ENCODE measurements around the gene RARB.
A peak's percentile ranks its signal among the peaks of the same experiment; 100 is the strongest.

RARB gene

GRCh38 chr3:25424614-25425013 lies 3.4 kb upstream of the RARB start:
- Histone ChIP-seq H3K4me3 (replicated peaks; ENCODE audit: insufficient read depth, low read length) (no peak overlapping the region), H3K27me3 (ENCODE audit: insufficient read depth, poor library complexity, severe bottlenecking) (peaks cover 23% of the 10 kb centered on the region), H3K27ac (replicated peaks) (no peak overlapping the region)
- TF ChIP-seq CTCF (IDR thresholded peaks at IDR 0.05; ENCODE audit: insufficient read depth, low read length) (no peak), SPI1 (IDR thresholded peaks at IDR 0.05; ENCODE audit: borderline replicate concordance, low read depth) (no peak)
- DNase-seq (ENCODE audit: low read depth in 1 of 2, low spot score in 1 of 2), result no peak

GRCh38 chr3:25426408-25426807 lies 1.7 kb upstream of the RARB start:
- no peak overlapping the region for H3K4me3 ChIP-seq (replicated peaks; ENCODE audit: insufficient read depth, low read length)
- no peak for DNase-seq (ENCODE audit: low read depth in 1 of 2, low spot score in 1 of 2)

GRCh38 chr3:25427155-25427554 lies 908 bp upstream of the RARB start:
- TF ChIP-seq SPI1 (IDR thresholded peaks at IDR 0.05; ENCODE audit: borderline replicate concordance, low read depth), result no peak
- no peak for TF ChIP-seq POLR2AphosphoS5 (IDR thresholded peaks at IDR 0.05; ENCODE audit: low read depth)
- no peak for TF ChIP-seq GABPA (IDR thresholded peaks at IDR 0.05; ENCODE audit: low read depth)
- TF ChIP-seq CTCF (IDR thresholded peaks at IDR 0.05; ENCODE audit: insufficient read depth, low read length), result no peak
- TF ChIP-seq REST (IDR thresholded peaks at IDR 0.05; ENCODE audit: insufficient replicate concordance, low read depth), result no peak
- H3K27me3 ChIP-seq (ENCODE audit: insufficient read depth, poor library complexity, severe bottlenecking), result peaks cover 27% of the 10 kb centered on the region
- no peak overlapping the region for H3K27ac ChIP-seq (replicated peaks)
- no peak for DNase-seq (ENCODE audit: low read depth in 1 of 2, low spot score in 1 of 2)
- H3K4me3 ChIP-seq (replicated peaks; ENCODE audit: insufficient read depth, low read length), result peak overlapping the region; percentile 40; the same call in 1 of the 2 replicates

More at GRCh38 chr3:25426408-25426807, 1.7 kb upstream of the RARB start:
- Histone ChIP-seq H3K27ac (replicated peaks) (no peak overlapping the region), H3K27me3 (ENCODE audit: insufficient read depth, poor library complexity, severe bottlenecking) (peaks cover 27% of the 10 kb centered on the region)
- TF ChIP-seq GABPA (IDR thresholded peaks at IDR 0.05; ENCODE audit: low read depth) (no peak), SPI1 (IDR thresholded peaks at IDR 0.05; ENCODE audit: borderline replicate concordance, low read depth) (no peak), CTCF (IDR thresholded peaks at IDR 0.05; ENCODE audit: insufficient read depth, low read length) (no peak), POLR2AphosphoS5 (IDR thresholded peaks at IDR 0.05; ENCODE audit: low read depth) (no peak), REST (IDR thresholded peaks at IDR 0.05; ENCODE audit: insufficient replicate concordance, low read depth) (no peak)

- H3K4me3 ChIP-seq (replicated peaks; ENCODE audit: insufficient read depth, low read length), result peak overlapping the region; percentile 40
- H3K27me3 ChIP-seq (ENCODE audit: insufficient read depth, poor library complexity, severe bottlenecking), result peaks cover 27% of the 10 kb centered on the region
- H3K27ac ChIP-seq (replicated peaks), result no peak overlapping the region
- DNase-seq (ENCODE audit: low read depth in 1 of 2, low spot score in 1 of 2), result no peak
- TF ChIP-seq SPI1 (IDR thresholded peaks at IDR 0.05; ENCODE audit: borderline replicate concordance, low read depth) (no peak), POLR2AphosphoS5 (IDR thresholded peaks at IDR 0.05; ENCODE audit: low read depth) (no peak)
Measured at GRCh38 chr3:25427563-25427941, 511 bp upstream of the RARB start.
